Suprapubic skin (tissue), 4 donors: Measurements from ENCODE around the gene FBXO8.

Source experiments
- EP300 ChIP-seq: sonication (generic); formaldehyde crosslinking; IDR thresholded peaks from one replicate; pipeline ENCODE4 v1.6.1; 2017; ENCODE audit warnings: antibody characterized with exemption
- POLR2A ChIP-seq, 2 donors: fragments of 450-650 bp; IDR thresholded peaks; one replicate each; pipeline ENCODE4 v1.6.1; 2017; ENCODE audit warnings: antibody characterized with exemption in 2 of 2, mild to moderate bottlenecking in 2 of 2, moderate library complexity in 2 of 2
- POLR2AphosphoS5 ChIP-seq, 3 donors: sonication (generic); formaldehyde crosslinking; IDR thresholded peaks; one replicate each; pipeline ENCODE4 v1.6.1; 2017; ENCODE audit warnings: antibody characterized with exemption in 3 of 3
- TF ChIP-seq, protein P1 (sequence below), 2 donors: fragments of 200-600 bp in 1 of 2; fragments of 450-650 bp in 1 of 2; sonication (generic) in 1 of 2; IDR thresholded peaks; one replicate each; pipeline ENCODE4 v1.5.1; 2016 to 2019; ENCODE audit warnings: antibody characterized with exemption in 2 of 2, mild to moderate bottlenecking in 1 of 2, moderate library complexity in 1 of 2

DNA sequence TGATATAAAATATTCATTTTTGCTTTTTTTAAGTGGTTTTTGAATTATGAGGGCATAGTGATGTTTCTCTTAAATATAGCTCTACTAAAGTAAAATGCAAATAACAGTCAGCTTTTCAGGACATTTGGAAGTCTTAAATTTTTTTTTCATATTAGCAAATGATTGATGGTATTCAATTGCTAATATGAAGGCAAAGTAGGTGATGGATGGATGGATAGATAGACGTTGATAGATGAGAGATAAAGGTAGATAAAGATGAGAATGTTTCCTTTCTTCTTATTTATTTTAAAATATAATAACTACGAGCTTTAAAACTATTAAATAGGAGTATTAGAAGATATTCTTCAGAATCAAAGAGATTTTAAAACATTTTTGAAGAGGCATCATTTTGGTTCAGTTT lies 83.7 kb downstream of the FBXO8 start:
- no peak for TF ChIP-seq POLR2A (IDR thresholded peaks at IDR 0.05)
- no peak for TF ChIP-seq EP300
- TF ChIP-seq, protein P1, sequence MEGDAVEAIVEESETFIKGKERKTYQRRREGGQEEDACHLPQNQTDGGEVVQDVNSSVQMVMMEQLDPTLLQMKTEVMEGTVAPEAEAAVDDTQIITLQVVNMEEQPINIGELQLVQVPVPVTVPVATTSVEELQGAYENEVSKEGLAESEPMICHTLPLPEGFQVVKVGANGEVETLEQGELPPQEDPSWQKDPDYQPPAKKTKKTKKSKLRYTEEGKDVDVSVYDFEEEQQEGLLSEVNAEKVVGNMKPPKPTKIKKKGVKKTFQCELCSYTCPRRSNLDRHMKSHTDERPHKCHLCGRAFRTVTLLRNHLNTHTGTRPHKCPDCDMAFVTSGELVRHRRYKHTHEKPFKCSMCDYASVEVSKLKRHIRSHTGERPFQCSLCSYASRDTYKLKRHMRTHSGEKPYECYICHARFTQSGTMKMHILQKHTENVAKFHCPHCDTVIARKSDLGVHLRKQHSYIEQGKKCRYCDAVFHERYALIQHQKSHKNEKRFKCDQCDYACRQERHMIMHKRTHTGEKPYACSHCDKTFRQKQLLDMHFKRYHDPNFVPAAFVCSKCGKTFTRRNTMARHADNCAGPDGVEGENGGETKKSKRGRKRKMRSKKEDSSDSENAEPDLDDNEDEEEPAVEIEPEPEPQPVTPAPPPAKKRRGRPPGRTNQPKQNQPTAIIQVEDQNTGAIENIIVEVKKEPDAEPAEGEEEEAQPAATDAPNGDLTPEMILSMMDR (IDR thresholded peaks at IDR 0.05): no peak
- TF ChIP-seq POLR2AphosphoS5 (IDR thresholded peaks at IDR 0.05): no peak
